ENCODE data around the gene COL27A1. TPM values are rescaled to one million over a fixed set of nuclear protein-coding genes. Genes with fewer than 3 reads are reported as not detected.

The COL27A1 gene
- total RNA-seq, 1 donor from 2014 or later = 65.1 TPM

DNA sequence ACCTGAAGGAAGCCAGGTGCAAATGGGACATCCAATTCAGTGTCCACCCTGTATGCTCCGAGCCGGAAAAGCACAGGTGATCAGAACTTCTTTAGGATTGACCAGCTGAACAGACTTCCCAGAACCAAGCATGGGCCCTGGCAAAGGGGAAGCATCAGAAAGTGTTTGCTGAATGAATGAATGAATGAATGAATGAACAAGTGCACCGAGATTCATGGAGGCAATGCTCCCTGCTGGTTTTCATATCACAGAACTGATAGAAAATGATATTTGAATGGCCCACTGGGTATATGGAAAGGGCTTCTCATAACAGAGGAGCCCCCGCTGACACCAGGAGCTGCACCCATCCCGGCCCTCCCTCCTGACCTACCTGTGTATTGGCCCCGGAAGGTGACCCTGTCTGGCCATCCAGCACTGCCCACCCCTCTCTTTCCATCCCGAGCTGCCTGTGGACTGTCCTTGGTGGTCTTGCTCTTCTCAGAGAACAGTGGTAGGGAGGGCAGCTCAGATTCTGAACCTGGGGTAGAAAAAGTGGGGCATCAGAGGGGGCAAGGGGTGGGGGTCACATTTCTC lies 190.2 kb downstream of the COL27A1 start:
- Mint-ChIP-seq H3K4me3 (no peak overlapping the region), H3K36me3 (peaks cover 25% of the 10 kb centered on the region), H3K27me3 (no peaks in the 10 kb centered on the region)

DNA sequence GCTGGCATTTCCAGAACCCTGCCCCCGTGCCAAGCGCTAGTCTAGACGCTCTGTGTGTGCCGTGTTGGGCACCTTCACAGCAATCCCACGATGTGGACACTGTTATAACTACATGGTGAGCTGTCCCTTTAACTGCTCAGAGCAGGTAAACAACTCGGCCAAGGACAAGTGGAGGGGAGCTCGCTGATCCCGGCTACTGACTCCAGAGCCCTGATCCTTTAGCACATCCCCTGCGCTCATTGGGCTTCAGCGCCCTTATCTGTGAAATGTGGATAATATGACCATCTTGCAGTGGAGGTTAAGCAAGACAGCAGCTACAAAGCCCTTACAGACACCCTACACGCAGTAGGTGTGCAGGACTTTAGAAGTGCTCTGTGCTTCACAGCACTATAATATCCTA lies 190.8 kb downstream of the COL27A1 start:
- Mint-ChIP-seq H3K27me3 (no peaks in the 10 kb centered on the region), H3K4me3 (no peak overlapping the region), H3K4me1 (ENCODE audit: unreplicated experiment) (peaks cover 12% of the 10 kb centered on the region), H3K36me3 (peaks cover 25% of the 10 kb centered on the region), H3K27ac (no peak overlapping the region), H3K9me3 (no peaks in the 10 kb centered on the region)
- TF ChIP-seq, protein P1, sequence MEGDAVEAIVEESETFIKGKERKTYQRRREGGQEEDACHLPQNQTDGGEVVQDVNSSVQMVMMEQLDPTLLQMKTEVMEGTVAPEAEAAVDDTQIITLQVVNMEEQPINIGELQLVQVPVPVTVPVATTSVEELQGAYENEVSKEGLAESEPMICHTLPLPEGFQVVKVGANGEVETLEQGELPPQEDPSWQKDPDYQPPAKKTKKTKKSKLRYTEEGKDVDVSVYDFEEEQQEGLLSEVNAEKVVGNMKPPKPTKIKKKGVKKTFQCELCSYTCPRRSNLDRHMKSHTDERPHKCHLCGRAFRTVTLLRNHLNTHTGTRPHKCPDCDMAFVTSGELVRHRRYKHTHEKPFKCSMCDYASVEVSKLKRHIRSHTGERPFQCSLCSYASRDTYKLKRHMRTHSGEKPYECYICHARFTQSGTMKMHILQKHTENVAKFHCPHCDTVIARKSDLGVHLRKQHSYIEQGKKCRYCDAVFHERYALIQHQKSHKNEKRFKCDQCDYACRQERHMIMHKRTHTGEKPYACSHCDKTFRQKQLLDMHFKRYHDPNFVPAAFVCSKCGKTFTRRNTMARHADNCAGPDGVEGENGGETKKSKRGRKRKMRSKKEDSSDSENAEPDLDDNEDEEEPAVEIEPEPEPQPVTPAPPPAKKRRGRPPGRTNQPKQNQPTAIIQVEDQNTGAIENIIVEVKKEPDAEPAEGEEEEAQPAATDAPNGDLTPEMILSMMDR (conservative IDR thresholded peaks at IDR 0.05) = no peak
- DNase-seq (ENCODE audit: extremely low spot score, unreplicated experiment) = no peak

More for the DNA sequence above, 190.2 kb downstream of the COL27A1 start:
- H3K4me1 Mint-ChIP-seq (ENCODE audit: unreplicated experiment) = peaks cover 12% of the 10 kb centered on the region
- no peak for DNase-seq (ENCODE audit: extremely low spot score, unreplicated experiment)
- TF ChIP-seq, protein P1 (conservative IDR thresholded peaks at IDR 0.05) = no peak
- H3K9me3 Mint-ChIP-seq = no peaks in the 10 kb centered on the region
- no peak overlapping the region for H3K27ac Mint-ChIP-seq

DNA sequence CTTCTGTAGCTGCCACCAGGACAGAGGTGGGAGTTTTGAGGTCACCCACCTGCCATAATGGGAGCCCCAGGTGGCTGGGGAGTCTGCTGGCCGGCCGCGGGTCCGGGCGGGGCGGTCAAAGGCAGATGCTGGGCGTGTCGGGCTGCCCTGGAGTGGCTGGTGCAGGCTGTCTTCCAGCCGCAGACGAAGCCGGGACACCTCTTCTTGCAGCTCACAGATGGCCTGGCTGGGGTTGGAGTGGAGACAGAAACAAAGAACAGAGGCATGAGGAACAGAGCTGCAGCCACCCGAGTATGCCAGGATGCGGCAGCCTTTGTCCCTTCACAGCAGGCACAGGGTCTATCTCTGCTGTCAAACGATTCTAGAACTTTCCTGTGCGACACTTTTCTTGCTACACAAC lies 192.3 kb downstream of the COL27A1 start:
- H3K27ac Mint-ChIP-seq = no peak overlapping the region
- H3K27me3 Mint-ChIP-seq = no peaks in the 10 kb centered on the region
- DNase-seq (ENCODE audit: extremely low spot score, unreplicated experiment) = no peak
- TF ChIP-seq, protein P1 (conservative IDR thresholded peaks at IDR 0.05) = no peak
- H3K4me3 Mint-ChIP-seq = no peak overlapping the region
- H3K4me1 Mint-ChIP-seq (ENCODE audit: unreplicated experiment) = peaks cover 12% of the 10 kb centered on the region
- peaks cover 22% of the 10 kb centered on the region for H3K36me3 Mint-ChIP-seq
- H3K9me3 Mint-ChIP-seq = no peaks in the 10 kb centered on the region

DNA sequence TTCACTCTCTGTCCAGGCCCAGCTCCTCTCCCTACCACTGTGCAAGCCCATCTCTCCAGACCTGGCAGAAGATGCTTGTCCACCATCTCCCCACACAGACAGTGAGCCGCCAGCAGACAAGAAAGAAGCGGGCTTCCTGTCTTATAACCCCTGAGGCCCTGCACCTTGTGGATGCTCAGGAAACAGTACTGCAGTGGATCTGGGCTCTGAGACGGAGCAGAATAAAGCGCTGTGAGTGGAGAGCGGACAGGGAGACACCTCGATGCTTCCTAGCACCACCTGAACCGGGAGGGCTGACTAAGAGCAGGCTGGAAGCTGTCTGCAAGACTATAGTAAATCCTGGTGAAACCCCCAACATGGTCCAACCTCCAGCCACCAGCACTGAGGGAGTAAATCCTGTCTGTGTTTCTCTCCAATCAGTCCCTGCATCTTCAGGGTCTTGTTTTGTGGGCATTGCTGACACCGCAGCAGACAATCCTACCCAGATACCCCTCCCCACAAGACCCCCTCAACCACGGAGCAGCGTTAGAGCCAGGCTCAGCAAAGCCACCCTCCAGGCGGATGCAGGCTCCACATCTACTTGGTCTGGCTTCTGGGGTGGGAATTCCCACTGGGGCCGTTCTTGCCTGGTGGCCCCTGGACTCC lies 193.0 kb downstream of the COL27A1 start:
- TF ChIP-seq, protein P1 (conservative IDR thresholded peaks at IDR 0.05) = no peak
- H3K27ac Mint-ChIP-seq = peak overlapping the region; percentile 46
- peaks cover 22% of the 10 kb centered on the region for H3K36me3 Mint-ChIP-seq
- no peak overlapping the region for H3K4me3 Mint-ChIP-seq
- H3K4me1 Mint-ChIP-seq (ENCODE audit: unreplicated experiment) = peaks cover 12% of the 10 kb centered on the region
- H3K27me3 Mint-ChIP-seq = no peaks in the 10 kb centered on the region
- H3K9me3 Mint-ChIP-seq = no peaks in the 10 kb centered on the region
- no peak for DNase-seq (ENCODE audit: extremely low spot score, unreplicated experiment)

DNA sequence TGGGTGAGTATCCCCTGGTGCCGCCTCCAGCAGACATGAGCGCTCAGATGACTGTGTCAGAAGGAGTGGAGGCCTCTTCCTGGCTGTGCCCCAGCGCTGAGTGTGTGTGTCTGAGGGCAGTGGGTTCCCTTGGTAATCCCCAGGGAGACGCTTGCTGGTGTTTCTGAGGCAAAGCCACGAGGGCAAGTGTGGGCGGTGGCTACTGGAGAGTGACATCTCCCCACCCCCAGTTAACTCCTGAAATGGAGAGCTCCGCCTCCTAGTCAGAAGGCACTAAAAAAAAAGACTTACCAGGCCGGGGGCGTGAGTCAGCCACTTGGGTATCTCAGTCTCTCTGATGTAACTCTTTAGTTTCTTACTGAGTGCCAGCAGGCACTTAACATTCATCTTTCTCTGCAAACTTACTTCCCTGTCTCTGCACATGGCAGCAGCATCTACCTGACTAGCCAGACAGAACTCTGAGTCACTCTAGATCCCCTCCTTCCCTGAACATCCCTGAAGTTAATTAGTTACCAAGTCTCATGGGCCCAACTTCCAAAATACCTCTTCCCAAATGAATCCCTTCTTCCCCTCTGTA lies 193.7 kb downstream of the COL27A1 start:
- Mint-ChIP-seq H3K27ac (peak overlapping the region; percentile 46), H3K27me3 (no peaks in the 10 kb centered on the region), H3K4me1 (ENCODE audit: unreplicated experiment) (peaks cover 12% of the 10 kb centered on the region), H3K36me3 (peaks cover 18% of the 10 kb centered on the region), H3K9me3 (no peaks in the 10 kb centered on the region), H3K4me3 (peak overlapping the region; percentile 10)
- TF ChIP-seq, protein P1 (conservative IDR thresholded peaks at IDR 0.05) = no peak
- no peak for DNase-seq (ENCODE audit: extremely low spot score, unreplicated experiment)

Measured in type B pancreatic cell (in vitro differentiated cells).